Neural progenitor cell (in vitro differentiated cells): ENCODE results near the gene ADGB.

Source experiments
- EZH2 ChIP-seq: fragments of 200-600 bp; sonication (generic); IDR thresholded peaks from 2 replicates; pipeline ENCODE4 v1.6.1; 2017; ENCODE audit warnings: antibody characterized with exemption, mild to moderate bottlenecking, moderate library complexity
- TF ChIP-seq, protein P1 (sequence below): fragments of 200-600 bp; sonication (generic); IDR thresholded peaks from 2 replicates; pipeline ENCODE4 v1.5.1; 2017; ENCODE audit warnings: antibody characterized with exemption, mild to moderate bottlenecking

- TF ChIP-seq, protein P1, sequence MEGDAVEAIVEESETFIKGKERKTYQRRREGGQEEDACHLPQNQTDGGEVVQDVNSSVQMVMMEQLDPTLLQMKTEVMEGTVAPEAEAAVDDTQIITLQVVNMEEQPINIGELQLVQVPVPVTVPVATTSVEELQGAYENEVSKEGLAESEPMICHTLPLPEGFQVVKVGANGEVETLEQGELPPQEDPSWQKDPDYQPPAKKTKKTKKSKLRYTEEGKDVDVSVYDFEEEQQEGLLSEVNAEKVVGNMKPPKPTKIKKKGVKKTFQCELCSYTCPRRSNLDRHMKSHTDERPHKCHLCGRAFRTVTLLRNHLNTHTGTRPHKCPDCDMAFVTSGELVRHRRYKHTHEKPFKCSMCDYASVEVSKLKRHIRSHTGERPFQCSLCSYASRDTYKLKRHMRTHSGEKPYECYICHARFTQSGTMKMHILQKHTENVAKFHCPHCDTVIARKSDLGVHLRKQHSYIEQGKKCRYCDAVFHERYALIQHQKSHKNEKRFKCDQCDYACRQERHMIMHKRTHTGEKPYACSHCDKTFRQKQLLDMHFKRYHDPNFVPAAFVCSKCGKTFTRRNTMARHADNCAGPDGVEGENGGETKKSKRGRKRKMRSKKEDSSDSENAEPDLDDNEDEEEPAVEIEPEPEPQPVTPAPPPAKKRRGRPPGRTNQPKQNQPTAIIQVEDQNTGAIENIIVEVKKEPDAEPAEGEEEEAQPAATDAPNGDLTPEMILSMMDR, result no peak
- TF ChIP-seq EZH2, result no peak
Observed at GRCh38 chr6:146753306-146753705, 154.5 kb downstream of the ADGB start.
